Dermis microvascular lymphatic vessel endothelial cell (primary cell): Measurements from ENCODE around the gene CCM2. TPM values are rescaled to one million over a fixed set of nuclear protein-coding genes. Genes with fewer than 3 reads are reported as not detected.

Experiments used
- DNase-seq, 2 donors: peaks; one replicate each; pipeline versions ENCODE4 v3.0.0 to v3.0.0-alpha.2; 2010; ENCODE audit warnings: low read depth in 2 of 2
- total RNA-seq: library from RNA; depleted of rRNA; stranded (reverse); fragments of >200 nt; gene quantifications from 2 replicates; pipeline ENCODE4 v1.2.1, GENCODE V29; 2014

The CCM2 gene
- total RNA-seq, 1 donor from 2014 or later, result 44.4 TPM

DNA sequence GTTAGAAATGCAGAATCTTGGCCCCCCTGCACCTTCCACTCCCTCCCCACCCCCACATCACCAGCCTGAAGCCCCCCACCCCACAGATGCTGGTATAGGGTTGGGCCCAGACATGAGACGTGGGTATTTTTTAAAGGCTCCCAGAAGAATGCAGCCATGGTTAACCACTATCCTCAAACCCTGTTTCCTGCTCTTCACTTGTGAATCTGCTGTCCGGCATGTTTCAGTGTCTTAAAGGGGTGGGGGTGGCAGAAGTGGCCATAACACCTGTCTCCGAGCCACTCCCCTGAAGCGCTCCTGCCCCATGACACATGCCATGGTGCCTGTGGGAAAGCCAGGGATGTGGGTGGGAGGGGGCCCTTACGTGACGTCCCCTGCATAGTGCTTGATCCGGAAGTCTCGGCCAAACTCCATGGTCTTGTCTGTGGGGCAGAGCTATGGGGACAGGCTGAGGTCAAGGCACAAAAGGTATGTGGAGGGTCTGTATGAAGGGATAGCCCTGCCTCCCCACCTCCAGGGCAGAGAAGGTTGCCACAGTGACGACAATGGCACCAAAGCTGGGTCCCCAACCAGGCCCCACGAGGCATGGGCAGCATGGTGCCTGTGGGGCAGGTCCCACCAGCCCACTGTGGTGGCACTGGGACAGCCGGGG is 30.8 kb upstream of the CCM2 start:
- no peak for DNase-seq

DNA sequence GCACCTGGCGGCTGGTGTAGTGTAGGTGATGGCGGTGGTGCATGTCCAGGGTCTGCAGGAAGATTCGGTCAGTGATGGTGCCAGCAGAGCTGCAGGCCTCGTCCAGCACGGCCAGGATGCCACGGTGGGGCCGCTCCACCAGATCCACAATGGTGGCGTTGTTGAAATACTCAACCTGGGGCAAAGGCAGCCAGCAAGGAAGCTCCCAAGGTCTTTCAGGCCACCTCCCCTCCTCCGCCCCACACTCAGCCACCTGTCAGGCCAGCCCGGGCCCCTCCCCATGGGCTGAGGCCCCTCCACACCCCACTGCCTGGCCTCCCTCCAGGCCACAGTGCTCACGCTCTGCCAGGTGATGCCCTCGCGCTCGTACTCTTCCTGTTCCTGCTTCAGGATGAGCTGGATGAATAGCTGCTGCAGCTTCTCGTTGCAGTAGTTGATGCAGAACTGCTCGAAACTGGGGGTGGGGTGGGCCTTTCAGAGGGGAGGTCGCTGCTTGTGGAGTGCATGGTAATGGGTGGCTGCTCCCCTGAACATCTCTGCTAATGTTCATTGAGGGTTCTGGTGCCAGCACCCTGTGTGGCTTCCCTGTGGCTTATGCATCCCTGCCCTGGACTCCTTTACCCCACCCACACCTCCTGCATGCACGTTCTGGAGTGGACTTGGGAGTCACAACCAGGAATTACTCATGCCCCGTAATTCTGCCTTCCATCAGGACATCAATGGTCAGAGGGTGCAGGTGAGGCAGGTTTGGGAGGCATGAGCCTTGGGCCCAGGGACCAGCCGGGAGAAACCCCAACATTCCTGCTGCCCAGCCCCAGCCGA is 30.1 kb upstream of the CCM2 start:
- no peak for DNase-seq

GRCh38 chr7:44970523-44971051 is 29.4 kb upstream of the CCM2 start:
- no peak for DNase-seq

DNA sequence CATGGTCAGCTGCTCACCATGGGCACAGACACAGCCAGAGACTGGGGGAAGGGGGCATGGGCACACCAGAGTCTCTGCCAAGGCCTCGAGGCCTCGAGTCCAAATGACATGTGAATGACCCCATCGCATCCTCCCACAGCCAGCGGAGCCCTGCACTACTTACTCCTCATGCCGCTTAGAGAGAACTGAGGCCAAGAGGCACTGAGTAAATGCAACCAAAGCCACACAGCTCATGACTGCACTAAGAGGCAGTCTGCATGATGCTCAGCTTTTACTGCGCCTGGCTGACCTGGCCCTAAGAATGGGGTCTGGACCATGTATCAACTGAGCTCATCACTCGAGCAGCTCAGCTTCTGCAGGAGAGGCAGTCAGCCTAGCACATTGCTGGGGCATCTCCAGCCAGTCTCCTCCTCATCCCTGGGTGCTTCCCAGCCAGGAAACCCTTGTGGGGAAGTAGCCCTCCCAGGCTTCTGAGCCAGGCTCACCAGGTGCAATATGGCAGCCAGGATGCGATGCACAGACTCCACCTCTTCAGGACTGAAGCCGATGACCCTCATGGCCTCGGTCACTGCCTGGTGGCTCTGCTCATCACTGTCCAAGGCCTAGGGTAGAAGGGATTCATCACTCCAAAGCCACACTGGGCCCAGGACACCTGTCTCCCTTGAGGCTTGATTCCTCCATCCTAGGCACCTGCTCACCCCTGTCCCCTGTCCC is 28.7 kb upstream of the CCM2 start:
- no peak for DNase-seq

GRCh38 chr7:44971902-44972441 is 28.0 kb upstream of the CCM2 start:
- no peak for DNase-seq

- DNase-seq, result no peak
Measured at GRCh38 chr7:44972562-44972961, 27.4 kb upstream of the CCM2 start.

GRCh38 chr7:44973610-44974401 is 26.2 kb upstream of the CCM2 start:
- peak in 1 of 2 donors; percentile 42 for DNase-seq

DNA sequence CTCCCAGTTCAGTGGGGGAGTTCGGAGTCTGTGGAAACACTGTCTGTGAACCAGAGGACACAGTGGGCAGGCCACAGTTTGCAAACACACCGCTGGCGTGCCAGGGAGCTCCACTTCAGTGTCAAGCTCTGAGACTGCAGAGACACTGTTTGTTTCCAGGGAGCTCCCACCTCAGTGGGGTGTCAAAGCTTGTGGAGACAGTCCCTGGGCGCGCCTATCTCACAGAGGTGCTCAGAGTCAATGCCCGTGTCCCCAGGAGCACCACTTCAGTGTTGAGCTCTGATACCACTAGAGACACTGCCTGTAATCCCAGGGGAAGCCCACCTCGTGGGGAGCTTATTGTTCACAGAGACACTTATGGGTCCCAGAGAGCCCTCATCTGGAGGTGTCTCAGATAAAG is 25.5 kb upstream of the CCM2 start:
- no peak for DNase-seq

GRCh38 chr7:44975331-44976039 is 24.5 kb upstream of the CCM2 start:
- DNase-seq, result no peak

DNA sequence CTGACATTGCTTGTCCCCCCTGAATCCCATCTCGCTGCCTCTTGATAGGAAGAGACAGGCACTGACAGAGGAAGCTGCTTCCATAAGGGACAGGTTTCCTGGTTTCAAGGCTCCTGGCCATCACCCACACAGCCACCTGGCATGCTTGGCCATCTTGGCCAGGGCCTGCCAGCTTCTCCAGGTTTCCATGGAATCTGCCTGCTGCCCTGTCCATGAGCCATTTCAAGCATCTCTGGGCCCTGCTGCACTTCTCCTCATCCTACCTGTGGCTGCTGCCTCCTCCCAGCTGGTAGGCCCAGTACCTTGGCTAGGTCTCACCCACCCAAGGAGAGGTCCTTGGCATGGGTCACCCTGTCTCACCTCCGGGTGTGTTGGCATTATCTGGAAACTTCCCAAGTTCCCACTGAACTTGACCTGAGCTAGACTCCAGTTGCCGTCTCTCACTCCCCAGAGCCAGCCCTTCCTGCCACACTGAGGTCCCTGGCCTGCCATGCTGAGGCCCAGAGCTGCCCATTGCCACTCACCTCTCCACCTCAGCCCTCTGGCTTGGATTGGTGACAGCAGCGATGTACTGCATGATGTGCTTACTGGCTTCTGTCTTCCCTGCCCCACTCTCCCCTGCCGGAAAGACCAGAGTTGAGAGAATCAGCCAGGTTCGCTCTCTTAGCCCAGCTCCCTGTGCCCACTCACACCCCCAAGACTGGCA is 23.8 kb upstream of the CCM2 start:
- DNase-seq, result no peak

- DNase-seq, result no peak
Measured at GRCh38 chr7:44976746-44977196, 23.2 kb upstream of the CCM2 start.

DNA sequence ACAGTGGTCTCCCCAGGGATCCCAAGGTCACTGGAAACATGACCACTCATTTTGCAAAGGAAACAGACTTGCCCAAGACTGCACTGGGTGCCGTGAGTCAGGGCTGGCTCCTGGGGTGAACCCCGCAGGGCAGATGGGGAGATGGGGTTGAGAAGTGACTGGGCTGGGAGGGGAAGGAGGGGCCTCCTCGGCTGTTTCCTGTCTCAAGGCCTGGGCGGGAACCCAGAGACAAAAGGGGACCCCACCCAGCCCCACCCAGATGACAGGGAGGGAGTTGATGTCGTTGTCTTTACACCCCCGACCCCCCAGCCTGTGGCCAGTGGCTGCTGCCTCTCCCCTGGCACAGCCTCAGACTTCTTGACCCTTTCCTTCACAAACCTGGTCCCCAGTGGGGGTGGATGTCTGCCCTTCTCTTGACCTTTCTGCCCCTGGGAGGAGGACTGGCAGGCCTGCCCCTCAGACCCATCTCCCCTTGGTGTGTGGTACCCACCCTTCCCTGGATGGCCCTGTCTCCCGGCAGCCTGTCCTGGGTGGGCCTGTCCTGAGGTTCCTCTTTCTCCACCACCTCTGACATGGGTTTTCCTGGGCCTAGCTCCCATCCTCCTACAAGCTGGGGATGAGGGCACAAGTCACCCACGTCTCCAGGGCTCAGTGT is 22.6 kb upstream of the CCM2 start:
- no peak for DNase-seq

DNA sequence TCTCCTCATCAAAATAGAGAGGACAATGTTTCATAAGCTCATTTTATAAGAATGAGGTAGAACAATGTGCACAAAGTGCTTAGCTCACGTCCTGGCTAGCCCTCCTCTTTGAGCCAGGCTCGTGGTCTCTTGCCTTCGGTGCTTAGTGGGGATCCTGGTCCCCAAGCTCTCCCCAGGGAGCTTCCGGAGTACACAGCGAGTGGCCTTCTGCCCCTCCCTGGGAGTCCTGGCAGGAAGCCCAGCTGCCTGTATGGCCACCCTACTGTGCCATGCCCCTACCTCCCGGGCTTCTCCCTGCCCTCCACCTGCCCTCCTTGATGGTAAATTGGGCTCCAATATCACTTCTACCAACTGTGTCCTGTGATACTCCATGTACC is 22.1 kb upstream of the CCM2 start:
- DNase-seq, result no peak

GRCh38 chr7:44978511-44979366 is 21.3 kb upstream of the CCM2 start, which contains the start of gene MYO1G:
Gene MYO1G (minus strand): TSS chr7:44979015. CDS start chr7:44978961, 54 bp downstream.
- no peak for DNase-seq

DNA sequence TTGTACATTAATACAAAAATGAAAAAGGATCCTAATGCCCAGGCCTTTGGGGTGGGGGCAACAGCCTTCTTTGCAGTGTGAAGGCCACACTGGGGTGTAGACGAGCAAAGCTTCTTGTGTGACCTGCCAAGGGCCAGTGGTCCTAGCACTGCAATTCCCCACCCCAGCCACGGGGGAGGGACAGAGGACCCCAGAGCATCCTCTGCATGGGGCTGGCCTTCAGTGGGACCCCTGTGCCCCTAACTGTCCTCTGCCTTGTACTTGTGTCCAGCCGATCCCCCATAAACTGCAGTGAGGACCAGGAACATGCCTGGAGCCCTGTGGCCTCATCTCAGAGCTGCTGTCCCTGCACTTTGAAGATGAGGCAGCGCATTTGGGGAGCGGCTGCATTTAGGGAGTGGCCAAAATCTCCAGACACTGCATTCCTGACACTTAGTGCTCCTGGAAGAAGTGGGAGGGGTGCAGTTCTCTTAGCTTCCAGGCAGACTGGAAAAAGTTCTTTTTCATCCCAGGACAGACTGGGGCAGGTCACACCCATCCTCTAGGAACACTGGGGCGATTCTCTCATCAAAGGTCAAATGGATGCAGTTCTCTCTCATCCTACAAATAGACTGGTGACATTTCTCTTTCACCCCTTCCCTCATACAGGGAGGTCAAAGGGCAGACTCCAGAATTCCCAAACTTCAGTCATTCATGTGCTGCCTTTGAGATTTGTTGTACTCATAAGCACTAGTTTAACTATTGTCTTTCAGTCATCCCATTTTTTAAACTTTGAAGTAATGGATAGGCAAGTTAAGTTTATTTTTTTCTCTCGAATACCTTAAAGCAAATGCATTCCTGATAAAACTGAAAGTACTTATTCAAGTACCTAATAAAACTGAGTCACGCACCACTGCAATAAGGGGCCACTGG is 20.3 kb upstream of the CCM2 start:
- no peak for DNase-seq

DNA sequence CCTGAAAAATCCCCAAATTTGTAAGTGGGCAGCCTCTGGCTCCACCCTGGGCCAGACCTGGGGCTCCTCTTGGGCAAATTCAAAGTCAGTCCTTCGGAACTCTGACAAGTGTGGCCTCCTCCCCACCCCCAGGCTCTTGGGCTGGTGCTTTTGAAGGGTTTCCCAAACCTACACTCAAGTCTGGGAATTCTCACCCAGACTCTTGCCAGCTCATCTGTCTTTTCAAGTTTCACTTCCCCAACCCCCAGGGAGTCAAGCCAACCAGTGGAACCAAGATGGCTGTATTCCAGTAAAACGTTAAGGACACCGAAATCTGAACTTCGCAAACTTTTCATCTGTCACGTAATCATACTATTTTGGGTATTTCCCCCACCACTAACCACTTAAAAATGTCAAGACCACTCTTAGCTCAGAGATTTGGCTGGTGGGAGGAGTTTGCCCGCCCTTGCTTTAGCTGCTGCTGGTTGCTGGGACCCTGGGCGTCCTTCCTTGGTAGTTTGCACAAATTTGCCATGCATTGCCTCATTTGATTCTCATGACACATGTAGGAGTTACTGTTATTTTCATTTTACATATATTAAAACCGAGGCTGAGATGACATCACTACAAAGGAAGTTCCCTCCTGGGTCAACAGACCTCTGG is 19.5 kb upstream of the CCM2 start:
- DNase-seq, result no peak
